ENCODE measurements around the gene RASA3. TPM values are rescaled to one million over a fixed set of nuclear protein-coding genes. Genes with fewer than 3 reads are reported as not detected.

The RASA3 gene
- total RNA-seq, 1 experiment from 2014 or later: 22.3 TPM

- TF ChIP-seq PRRX2 (CRISPR knock-in tag; IDR thresholded peaks at IDR 0.05): no peak
- TF ChIP-seq E2F1 (CRISPR knock-in tag; IDR thresholded peaks at IDR 0.05): no peak
- TF ChIP-seq PREB (CRISPR knock-in tag; IDR thresholded peaks at IDR 0.05; ENCODE audit: borderline replicate concordance): no peak
- TF ChIP-seq JAZF1 (CRISPR knock-in tag; IDR thresholded peaks at IDR 0.05): no peak
- TF ChIP-seq ZNF317 (CRISPR knock-in tag; IDR thresholded peaks at IDR 0.05; ENCODE audit: borderline replicate concordance, low read depth): no peak
- TF ChIP-seq TCF7 (CRISPR knock-in tag; IDR thresholded peaks at IDR 0.05; ENCODE audit: low read depth): no peak
These were observed 36.4 kb downstream of the RASA3 start (continued) for GRCh38 chr13:114096031-114096485.

- H3K9me3 Mint-ChIP-seq: peaks cover 36% of the 10 kb centered on the region
- no peak overlapping the region for H3K4me3 Mint-ChIP-seq
- no peak overlapping the region for H3K27ac Mint-ChIP-seq
- H3K36me3 Mint-ChIP-seq: peaks cover 37% of the 10 kb centered on the region
- peaks cover 11% of the 10 kb centered on the region for H3K4me1 Mint-ChIP-seq
- POLR2A ChIA-PET: no interaction called here
- DNase-seq (ENCODE audit: low spot score): no peak
- CTCF ChIA-PET: interaction anchor here (1.2 kb wide), 1 partner anchor 17 kb away, joined by 3 read pairs; no protein-coding TSS in a partner anchor
- no peak for ATAC-seq
- TF ChIP-seq ZBTB43 (CRISPR knock-in tag; IDR thresholded peaks at IDR 0.05) (no peak), SOX15 (CRISPR knock-in tag; IDR thresholded peaks at IDR 0.05) (no peak), EMX1 (CRISPR knock-in tag; IDR thresholded peaks at IDR 0.05) (no peak)
- no peaks in the 10 kb centered on the region for H3K27me3 Mint-ChIP-seq (ENCODE audit: low read depth)
These were observed 36.9 kb downstream of the RASA3 start for GRCh38 chr13:114095486-114095885.

GRCh38 chr13:114093118-114093517 lies 39.3 kb downstream of the RASA3 start:
- Mint-ChIP-seq H3K36me3 (peaks cover 40% of the 10 kb centered on the region), H3K4me1 (peaks cover 20% of the 10 kb centered on the region), H3K27ac (no peak overlapping the region), H3K4me3 (no peak overlapping the region), H3K9me3 (peaks cover 36% of the 10 kb centered on the region), H3K27me3 (ENCODE audit: low read depth) (no peaks in the 10 kb centered on the region)
- POLR2A ChIA-PET: no interaction called here
- no peak for DNase-seq (ENCODE audit: low spot score)
- CTCF ChIA-PET: no interaction called here
- no peak for TF ChIP-seq ATF3 (CRISPR knock-in tag; conservative IDR thresholded peaks at IDR 0.05)
- no peak for TF ChIP-seq NR1H2 (CRISPR knock-in tag; IDR thresholded peaks at IDR 0.05)
- TF ChIP-seq ELF4 (CRISPR knock-in tag; IDR thresholded peaks at IDR 0.05; ENCODE audit: low read depth): no peak
- no peak for TF ChIP-seq PREB (CRISPR knock-in tag; IDR thresholded peaks at IDR 0.05; ENCODE audit: borderline replicate concordance)
- no peak for TF ChIP-seq AFF4 (CRISPR knock-in tag; IDR thresholded peaks at IDR 0.05; ENCODE audit: borderline replicate concordance)
- TF ChIP-seq ZNF232 (CRISPR knock-in tag; IDR thresholded peaks at IDR 0.05): no peak
- no peak for TF ChIP-seq EMX1 (CRISPR knock-in tag; IDR thresholded peaks at IDR 0.05)
- TF ChIP-seq USF2 (CRISPR knock-in tag; IDR thresholded peaks at IDR 0.05): no peak
- TF ChIP-seq IRF1 (CRISPR knock-in tag; IDR thresholded peaks at IDR 0.05): no peak
- no peak for TF ChIP-seq MXD4 (CRISPR knock-in tag; IDR thresholded peaks at IDR 0.05; ENCODE audit: borderline replicate concordance)
- TF ChIP-seq ZNF512 (CRISPR knock-in tag; IDR thresholded peaks at IDR 0.05; ENCODE audit: borderline replicate concordance): no peak
- no peak for ATAC-seq
